NCI-H1092 treated with DMSO at 0.1 percent for 48 hours (cell line): ENCODE data around the gene UTP20.

ENCODE experiments used
- DNase-seq: peaks from one replicate; lab custom pipeline; 2025; lab: John Stamatoyannopoulos, UW

The UTP20 gene

GRCh38 chr12:101436136-101436535, 156.2 kb downstream of the UTP20 start:
- no peak for DNase-seq
